ENCODE measurements around the gene PHF2. TPM values are rescaled to one million over a fixed set of nuclear protein-coding genes. Genes with fewer than 3 reads are reported as not detected.

Gene PHF2
- total and polyA plus RNA-seq, 2 experiments from 2014 or later = 4.3 to 11.8 TPM

DNA sequence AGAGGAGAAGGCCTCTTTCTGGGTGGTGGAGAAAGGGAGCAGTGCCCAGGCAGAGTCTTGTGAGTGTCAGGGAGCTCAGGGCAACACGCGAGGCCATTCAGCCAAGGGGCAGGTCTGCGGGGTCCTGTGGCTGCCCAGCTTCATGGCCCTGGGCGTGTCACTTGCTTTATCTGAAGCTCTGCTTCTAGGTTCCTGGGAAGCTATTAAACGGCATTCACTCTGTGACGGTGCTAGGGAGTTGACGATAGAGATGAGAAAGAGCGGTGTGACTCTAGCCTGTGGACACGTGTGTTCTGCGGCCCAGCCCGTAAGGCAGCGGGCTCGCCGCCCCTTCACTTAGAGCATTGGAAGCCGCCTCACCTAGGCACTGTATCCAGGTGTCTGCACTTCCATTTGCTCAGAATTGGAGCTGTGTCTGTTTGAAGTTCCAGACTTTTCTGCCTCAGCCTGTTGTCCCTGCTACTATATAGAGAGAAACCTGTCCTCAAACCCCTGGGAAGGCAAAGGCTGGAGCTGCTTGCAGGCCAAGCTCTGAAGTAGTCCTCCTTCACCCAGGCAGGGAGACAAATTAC is 88.3 kb downstream of the PHF2 start:
- Mint-ChIP-seq H3K9me3 (no peaks in the 10 kb centered on the region), H3K4me3 (no peak overlapping the region), H3K27ac (no peak overlapping the region), H3K36me3 (ENCODE audit: low read depth) (peaks cover 5% of the 10 kb centered on the region; the same call in 2 of the 3 replicates), H3K4me1 (peaks cover 6% of the 10 kb centered on the region; the same call in 1 of the 3 replicates), H3K27me3 (ENCODE audit: insufficient read depth, low read depth, poor library complexity) (no peaks in the 10 kb centered on the region)
- Histone ChIP-seq H3K79me2 (replicated peaks; ENCODE audit: insufficient read depth) (no peaks in the 10 kb centered on the region), H3K4me1 (ENCODE audit: insufficient read depth) (no peaks in the 10 kb centered on the region), H3K9me2 (ENCODE audit: insufficient read depth) (peaks cover 11% of the 10 kb centered on the region; the same call in 1 of the 2 replicates), H3K27ac (ENCODE audit: low read depth) (no peak overlapping the region), H3K36me3 (ENCODE audit: insufficient read depth) (no peaks in the 10 kb centered on the region), H3F3A (replicated peaks; ENCODE audit: low read depth) (no peaks in the 10 kb centered on the region), H3K4me3 (no peak overlapping the region), H3K4me2 (no peak overlapping the region), H3K27me3 (ENCODE audit: insufficient read depth) (no peaks in the 10 kb centered on the region), H4K20me1 (replicated peaks; ENCODE audit: insufficient read depth) (no peaks in the 10 kb centered on the region), H2AFZ (no peak overlapping the region)
- DNase-seq (ENCODE audit: low spot score) (no peak), ATAC-seq (no peak)
- TF ChIP-seq EZH2 (IDR thresholded peaks at IDR 0.05; ENCODE audit: low read depth, unreplicated experiment) (no peak), JUNB (IDR thresholded peaks at IDR 0.05; ENCODE audit: unreplicated experiment) (no peak), ZNF331 (CRISPR knock-in tag; IDR thresholded peaks at IDR 0.05; ENCODE audit: low read depth) (no peak), NANOG (IDR thresholded peaks at IDR 0.05; ENCODE audit: borderline replicate concordance) (no peak), STAT1 (IDR thresholded peaks at IDR 0.05; ENCODE audit: unreplicated experiment) (no peak)
- TF ChIP-seq, protein P1, sequence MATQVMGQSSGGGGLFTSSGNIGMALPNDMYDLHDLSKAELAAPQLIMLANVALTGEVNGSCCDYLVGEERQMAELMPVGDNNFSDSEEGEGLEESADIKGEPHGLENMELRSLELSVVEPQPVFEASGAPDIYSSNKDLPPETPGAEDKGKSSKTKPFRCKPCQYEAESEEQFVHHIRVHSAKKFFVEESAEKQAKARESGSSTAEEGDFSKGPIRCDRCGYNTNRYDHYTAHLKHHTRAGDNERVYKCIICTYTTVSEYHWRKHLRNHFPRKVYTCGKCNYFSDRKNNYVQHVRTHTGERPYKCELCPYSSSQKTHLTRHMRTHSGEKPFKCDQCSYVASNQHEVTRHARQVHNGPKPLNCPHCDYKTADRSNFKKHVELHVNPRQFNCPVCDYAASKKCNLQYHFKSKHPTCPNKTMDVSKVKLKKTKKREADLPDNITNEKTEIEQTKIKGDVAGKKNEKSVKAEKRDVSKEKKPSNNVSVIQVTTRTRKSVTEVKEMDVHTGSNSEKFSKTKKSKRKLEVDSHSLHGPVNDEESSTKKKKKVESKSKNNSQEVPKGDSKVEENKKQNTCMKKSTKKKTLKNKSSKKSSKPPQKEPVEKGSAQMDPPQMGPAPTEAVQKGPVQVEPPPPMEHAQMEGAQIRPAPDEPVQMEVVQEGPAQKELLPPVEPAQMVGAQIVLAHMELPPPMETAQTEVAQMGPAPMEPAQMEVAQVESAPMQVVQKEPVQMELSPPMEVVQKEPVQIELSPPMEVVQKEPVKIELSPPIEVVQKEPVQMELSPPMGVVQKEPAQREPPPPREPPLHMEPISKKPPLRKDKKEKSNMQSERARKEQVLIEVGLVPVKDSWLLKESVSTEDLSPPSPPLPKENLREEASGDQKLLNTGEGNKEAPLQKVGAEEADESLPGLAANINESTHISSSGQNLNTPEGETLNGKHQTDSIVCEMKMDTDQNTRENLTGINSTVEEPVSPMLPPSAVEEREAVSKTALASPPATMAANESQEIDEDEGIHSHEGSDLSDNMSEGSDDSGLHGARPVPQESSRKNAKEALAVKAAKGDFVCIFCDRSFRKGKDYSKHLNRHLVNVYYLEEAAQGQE (IDR thresholded peaks at IDR 0.05; ENCODE audit: unreplicated experiment) = no peak
- TF ChIP-seq, protein P2, sequence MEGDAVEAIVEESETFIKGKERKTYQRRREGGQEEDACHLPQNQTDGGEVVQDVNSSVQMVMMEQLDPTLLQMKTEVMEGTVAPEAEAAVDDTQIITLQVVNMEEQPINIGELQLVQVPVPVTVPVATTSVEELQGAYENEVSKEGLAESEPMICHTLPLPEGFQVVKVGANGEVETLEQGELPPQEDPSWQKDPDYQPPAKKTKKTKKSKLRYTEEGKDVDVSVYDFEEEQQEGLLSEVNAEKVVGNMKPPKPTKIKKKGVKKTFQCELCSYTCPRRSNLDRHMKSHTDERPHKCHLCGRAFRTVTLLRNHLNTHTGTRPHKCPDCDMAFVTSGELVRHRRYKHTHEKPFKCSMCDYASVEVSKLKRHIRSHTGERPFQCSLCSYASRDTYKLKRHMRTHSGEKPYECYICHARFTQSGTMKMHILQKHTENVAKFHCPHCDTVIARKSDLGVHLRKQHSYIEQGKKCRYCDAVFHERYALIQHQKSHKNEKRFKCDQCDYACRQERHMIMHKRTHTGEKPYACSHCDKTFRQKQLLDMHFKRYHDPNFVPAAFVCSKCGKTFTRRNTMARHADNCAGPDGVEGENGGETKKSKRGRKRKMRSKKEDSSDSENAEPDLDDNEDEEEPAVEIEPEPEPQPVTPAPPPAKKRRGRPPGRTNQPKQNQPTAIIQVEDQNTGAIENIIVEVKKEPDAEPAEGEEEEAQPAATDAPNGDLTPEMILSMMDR (conservative IDR thresholded peaks at IDR 0.05; ENCODE audit: low read depth in 2 of 2) = no peak

DNA sequence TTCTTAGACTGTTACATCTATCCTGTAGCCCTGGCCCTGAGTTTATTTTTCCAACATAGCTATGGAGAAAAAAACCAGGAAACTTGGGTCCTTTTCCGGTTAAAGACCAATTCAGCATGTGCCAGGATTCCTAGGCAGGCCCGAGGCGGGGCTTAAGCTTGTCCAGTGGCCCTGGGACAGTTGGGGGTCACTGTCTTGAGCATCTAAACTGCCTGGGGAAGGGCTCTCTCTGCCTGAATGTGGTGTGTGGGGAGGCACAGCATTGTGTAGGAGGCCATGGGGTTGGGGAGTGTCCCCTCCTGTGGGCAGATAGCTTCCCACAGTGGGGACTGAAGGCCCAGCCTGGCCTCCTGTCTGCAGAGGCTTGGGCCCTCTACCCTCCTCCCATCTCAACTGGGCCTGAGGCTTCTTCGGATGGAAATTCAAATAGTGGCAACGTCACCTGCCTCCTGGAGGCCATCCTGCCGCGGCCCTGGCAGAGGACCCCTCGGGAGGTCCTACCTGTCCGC is 88.8 kb downstream of the PHF2 start:
- Mint-ChIP-seq H3K27me3 (ENCODE audit: insufficient read depth, low read depth, poor library complexity) (no peaks in the 10 kb centered on the region), H3K36me3 (ENCODE audit: low read depth) (no peaks in the 10 kb centered on the region), H3K27ac (no peak overlapping the region), H3K9me3 (no peaks in the 10 kb centered on the region), H3K4me3 (no peak overlapping the region), H3K4me1 (peaks cover 9% of the 10 kb centered on the region; the same call in 1 of the 3 replicates)
- H3K4me3 ChIP-seq = no peak overlapping the region
- no peaks in the 10 kb centered on the region for H3K27me3 ChIP-seq (ENCODE audit: insufficient read depth)
- no peaks in the 10 kb centered on the region for H3K4me1 ChIP-seq (ENCODE audit: insufficient read depth)
- no peaks in the 10 kb centered on the region for H3K36me3 ChIP-seq (ENCODE audit: insufficient read depth)
- H3K9me2 ChIP-seq (ENCODE audit: insufficient read depth) = peaks cover 11% of the 10 kb centered on the region; the same call in 1 of the 2 replicates
- H3K4me2 ChIP-seq = no peak overlapping the region
- no peaks in the 10 kb centered on the region for H4K20me1 ChIP-seq (replicated peaks; ENCODE audit: insufficient read depth)
- no peak for DNase-seq (ENCODE audit: low spot score)
- H3K79me2 ChIP-seq (replicated peaks; ENCODE audit: insufficient read depth) = no peaks in the 10 kb centered on the region
- H3F3A ChIP-seq (replicated peaks; ENCODE audit: low read depth) = no peaks in the 10 kb centered on the region
- no peak overlapping the region for H3K27ac ChIP-seq (ENCODE audit: low read depth)
- H2AFZ ChIP-seq = no peak overlapping the region
- no peak for ATAC-seq
- no peak for TF ChIP-seq ZNF331 (CRISPR knock-in tag; IDR thresholded peaks at IDR 0.05; ENCODE audit: low read depth)
- no peak for TF ChIP-seq EZH2phosphoT487 (IDR thresholded peaks at IDR 0.05; ENCODE audit: unreplicated experiment)
- TF ChIP-seq, protein P1 (IDR thresholded peaks at IDR 0.05; ENCODE audit: unreplicated experiment) = no peak
- no peak for TF ChIP-seq POLR2AphosphoS5 (IDR thresholded peaks at IDR 0.05; ENCODE audit: low read depth)
- no peak for TF ChIP-seq ZNF114 (CRISPR knock-in tag; IDR thresholded peaks at IDR 0.05)
- TF ChIP-seq, protein P2 (conservative IDR thresholded peaks at IDR 0.05; ENCODE audit: low read depth in 2 of 2) = no peak
- TF ChIP-seq EZH2 (IDR thresholded peaks at IDR 0.05; ENCODE audit: low read depth, unreplicated experiment) = no peak
- TF ChIP-seq, protein P3, sequence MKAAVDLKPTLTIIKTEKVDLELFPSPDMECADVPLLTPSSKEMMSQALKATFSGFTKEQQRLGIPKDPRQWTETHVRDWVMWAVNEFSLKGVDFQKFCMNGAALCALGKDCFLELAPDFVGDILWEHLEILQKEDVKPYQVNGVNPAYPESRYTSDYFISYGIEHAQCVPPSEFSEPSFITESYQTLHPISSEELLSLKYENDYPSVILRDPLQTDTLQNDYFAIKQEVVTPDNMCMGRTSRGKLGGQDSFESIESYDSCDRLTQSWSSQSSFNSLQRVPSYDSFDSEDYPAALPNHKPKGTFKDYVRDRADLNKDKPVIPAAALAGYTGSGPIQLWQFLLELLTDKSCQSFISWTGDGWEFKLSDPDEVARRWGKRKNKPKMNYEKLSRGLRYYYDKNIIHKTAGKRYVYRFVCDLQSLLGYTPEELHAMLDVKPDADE (IDR thresholded peaks at IDR 0.05) = no peak
